Renal cortex interstitium (tissue), 15 donors: ENCODE results near the gene YY1AP1. TPM values are rescaled to one million over a fixed set of nuclear protein-coding genes. Genes with fewer than 3 reads are reported as not detected.
"Not testable (repeated sequence)": the region's sequence is repeated elsewhere in the genome, so short reads cannot be mapped to it uniquely, and the experiment has no call there.

Source experiments
- DNase-seq, 11 donors: peaks; one replicate each; pipeline ENCODE4 v3.0.0-alpha.2; 2013; ENCODE audit warnings: low read depth in 9 of 11, low spot score in 4 of 11; ENCODE audit errors: extremely low read depth in 1 of 11
- long read RNA-seq, 16 experiments: transcript quantifications; one replicate each; lab custom pipeline, GENCODE V29; 2026
- polyA plus RNA-seq, 3 donors: library from polyadenylated mRNA; unstranded; fragments of 120-200 nt; gene quantifications; one replicate each; pipeline ENCODE4 v1.2.1, GENCODE V29; 2013; ENCODE audit not compliant: insufficient read length in 3 of 3

The YY1AP1 gene
- polyA plus RNA-seq, result 10 to 100 TPM; 66.2 to 75.7 (median 68.6) TPM
- long read RNA-seq, donor 1, partial matches to known transcripts, result 0 of 7 reads
- long read RNA-seq, donor 1, other reads (novel, unspliced or antisense), result 0 of 7 reads
- long read RNA-seq, donor 2, partial matches to known transcripts, result 0 of 4 reads
- long read RNA-seq, donor 2, other reads (novel, unspliced or antisense), result 0 of 4 reads
- long read RNA-seq, donor 3, transcript YY1AP1-212 (11 exons, 2,654 nt), result minor isoform, 5 of 19 reads
- long read RNA-seq, donor 3, transcript YY1AP1-205 (11 exons, 2,663 nt), result major isoform, 6 of 19 reads
- long read RNA-seq, donor 3, partial matches to known transcripts, result 5 of 19 reads
- long read RNA-seq, donor 3, other reads (novel, unspliced or antisense), result 0 of 19 reads
- long read RNA-seq, donor 4, transcript YY1AP1-205 (11 exons, 2,663 nt), result major isoform, 5 of 79 reads
- long read RNA-seq, donor 4, partial matches to known transcripts, result 48 of 79 reads
- long read RNA-seq, donor 4, other reads (novel, unspliced or antisense), result 24 of 79 reads
- long read RNA-seq, donor 5, result 0 reads
- long read RNA-seq, donor 6, partial matches to known transcripts, result 58 of 64 reads
- long read RNA-seq, donor 6, other reads (novel, unspliced or antisense), result 0 of 64 reads
- long read RNA-seq, donor 7, partial matches to known transcripts, result 51 of 55 reads
- long read RNA-seq, donor 7, other reads (novel, unspliced or antisense), result 0 of 55 reads
- long read RNA-seq, donor 8, transcript YY1AP1-205 (11 exons, 2,663 nt), result minor isoform, 6 of 141 reads
- long read RNA-seq, donor 8, transcript YY1AP1-212 (11 exons, 2,654 nt), result major isoform, 8 of 141 reads
- long read RNA-seq, donor 8, partial matches to known transcripts, result 123 of 141 reads
- long read RNA-seq, donor 8, other reads (novel, unspliced or antisense), result 0 of 141 reads
- long read RNA-seq, donor 9, partial matches to known transcripts, result 0 of 8 reads
- long read RNA-seq, donor 9, other reads (novel, unspliced or antisense), result 0 of 8 reads
- long read RNA-seq, donor 10, partial matches to known transcripts, result 7 of 11 reads
- long read RNA-seq, donor 10, other reads (novel, unspliced or antisense), result 0 of 11 reads
- long read RNA-seq, donor 11, partial matches to known transcripts, result 5 of 16 reads
- long read RNA-seq, donor 11, other reads (novel, unspliced or antisense), result 0 of 16 reads
- long read RNA-seq, donor 12, partial matches to known transcripts, result 0 of 2 reads
- long read RNA-seq, donor 12, other reads (novel, unspliced or antisense), result 0 of 2 reads
- long read RNA-seq, donor 13, transcript YY1AP1-212 (11 exons, 2,654 nt), result major isoform, 5 of 21 reads
- long read RNA-seq, donor 13, partial matches to known transcripts, result 9 of 21 reads
- long read RNA-seq, donor 13, other reads (novel, unspliced or antisense), result 0 of 21 reads
- long read RNA-seq, donor 14, transcript YY1AP1-212 (11 exons, 2,654 nt), result major isoform, 5 of 9 reads
- long read RNA-seq, donor 14, partial matches to known transcripts, result 0 of 9 reads
- long read RNA-seq, donor 14, other reads (novel, unspliced or antisense), result 0 of 9 reads
- long read RNA-seq, donor 15, partial matches to known transcripts, result 0 of 3 reads
- long read RNA-seq, donor 15, other reads (novel, unspliced or antisense), result 0 of 3 reads
- long read RNA-seq, donor 16, transcript YY1AP1-212 (11 exons, 2,654 nt), result minor isoform, 9 of 55 reads
- long read RNA-seq, donor 16, transcript YY1AP1-205 (11 exons, 2,663 nt), result major isoform, 10 of 55 reads
- long read RNA-seq, donor 16, partial matches to known transcripts, result 29 of 55 reads
- long read RNA-seq, donor 16, other reads (novel, unspliced or antisense), result 0 of 55 reads

- peak; percentile 75 to 92 (median 87) for DNase-seq
Observed at GRCh38 chr1:155688324-155689080, at the start of gene YY1AP1. TSS of gene YY1AP1 (minus strand) at chr1:155688774. CDS start at chr1:155680436, 8,338 bp downstream.

GRCh38 chr1:155729031-155729898 is 40.7 kb upstream of the YY1AP1 start:
- DNase-seq, result peak; percentile 13 to 51 (median 38)

DNA sequence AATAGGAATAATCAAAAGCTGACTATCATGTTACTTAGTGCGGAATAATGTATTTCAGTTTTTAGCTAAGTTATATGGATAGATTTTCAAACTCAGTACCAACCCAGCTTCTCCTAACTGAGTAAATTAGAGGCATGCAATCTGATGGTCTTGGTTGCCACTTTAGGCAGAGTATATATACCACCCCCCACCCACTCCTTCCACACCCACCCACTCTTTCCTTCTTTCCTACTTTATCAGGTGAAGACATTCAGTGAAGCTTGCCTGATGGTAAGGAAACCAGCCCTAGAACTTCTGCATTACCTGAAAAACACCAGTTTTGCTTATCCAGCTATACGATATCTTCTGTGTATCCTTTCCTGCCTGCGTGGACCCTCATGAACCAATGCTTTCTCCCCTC is 36.6 kb upstream of the YY1AP1 start:
- DNase-seq, result no peak

DNA sequence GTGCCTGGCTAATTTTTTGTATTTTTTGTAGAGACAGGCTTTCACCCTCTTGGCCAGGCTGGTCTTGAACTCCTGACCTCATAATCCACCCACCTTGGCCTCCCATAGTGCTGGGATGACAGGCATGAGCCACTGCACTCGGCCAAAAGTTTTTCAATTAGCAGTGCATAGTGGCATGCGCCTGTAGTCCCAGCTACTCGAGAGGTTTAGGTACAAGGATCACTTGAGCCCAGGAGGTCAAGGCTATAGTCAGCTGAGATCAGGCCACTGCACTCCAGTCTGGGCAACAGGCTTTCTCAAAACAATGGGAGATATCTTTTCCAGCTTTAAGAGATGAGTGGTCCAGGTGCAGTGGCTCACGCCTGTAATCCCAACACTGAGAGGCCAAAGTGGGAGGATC is 31.1 kb upstream of the YY1AP1 start:
- no peak for DNase-seq

GRCh38 chr1:155718524-155719115 is 30.0 kb upstream of the YY1AP1 start:
- not testable (repeated sequence) for DNase-seq

DNA sequence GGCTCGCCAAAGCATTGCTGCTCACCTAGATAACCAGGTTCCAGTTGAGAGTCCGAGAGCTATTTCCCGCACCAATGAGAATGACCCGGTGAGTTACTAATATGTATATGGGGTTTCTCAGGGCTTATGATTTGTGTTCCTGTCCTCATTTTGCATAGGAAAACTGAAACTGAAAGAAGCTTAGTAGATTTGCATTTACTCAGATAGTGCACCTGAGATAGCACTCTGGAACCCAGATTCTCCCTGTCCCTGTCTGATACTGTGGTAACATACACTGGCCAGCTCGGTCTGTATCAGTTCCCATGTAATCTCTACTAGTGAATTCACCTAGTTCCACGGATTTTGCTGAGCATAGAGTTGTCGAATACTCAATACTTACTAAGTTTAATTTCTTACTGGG is 28.5 kb upstream of the YY1AP1 start:
- DNase-seq, result no peak

- DNase-seq, result no peak
Observed at GRCh38 chr1:155715777-155716176, 27.2 kb upstream of the YY1AP1 start.

DNA sequence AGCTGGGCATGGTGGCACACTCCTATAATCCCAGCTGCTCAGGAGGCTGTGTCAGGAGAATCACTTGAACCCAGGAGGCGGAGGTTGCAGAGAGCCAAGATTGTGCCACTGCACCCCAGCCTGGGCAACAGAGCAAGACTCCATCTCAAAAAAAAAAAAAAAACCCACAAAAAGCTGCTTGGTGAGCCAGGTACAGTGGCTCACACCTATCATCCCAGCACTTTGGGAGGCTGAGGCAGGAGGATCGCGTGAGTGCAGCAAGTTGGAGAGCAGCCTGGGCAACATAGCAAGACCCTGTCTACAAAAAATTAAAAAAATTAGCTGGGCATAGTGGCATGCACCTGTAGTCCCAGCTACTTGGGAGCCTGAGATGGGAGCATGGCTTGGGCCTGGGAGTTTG is 26.5 kb upstream of the YY1AP1 start:
- DNase-seq, result not testable (repeated sequence)

DNA sequence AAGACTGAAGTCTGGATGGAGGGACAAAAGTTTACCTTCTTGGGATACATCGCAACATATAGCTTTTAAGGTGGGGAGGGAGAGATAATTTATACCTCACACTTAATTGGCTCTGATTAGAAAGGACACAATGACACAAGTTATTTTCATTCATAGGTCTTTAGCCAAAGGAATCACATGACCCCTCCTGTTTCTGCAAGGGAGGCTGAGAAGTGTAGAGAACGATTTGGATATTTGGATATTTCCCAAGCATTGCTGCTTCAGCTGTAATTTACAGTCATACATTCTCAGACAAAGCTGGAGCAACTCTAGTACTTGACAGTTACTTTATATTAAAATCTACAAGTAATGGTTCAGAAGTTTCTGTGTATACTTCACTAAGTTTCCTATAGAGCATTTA is 24.5 kb upstream of the YY1AP1 start:
- no peak for DNase-seq

- not testable (repeated sequence) for DNase-seq
Observed at GRCh38 chr1:155712636-155713035, 24.1 kb upstream of the YY1AP1 start.

GRCh38 chr1:155711457-155711856 is 22.9 kb upstream of the YY1AP1 start:
- DNase-seq, result not testable (repeated sequence)

DNA sequence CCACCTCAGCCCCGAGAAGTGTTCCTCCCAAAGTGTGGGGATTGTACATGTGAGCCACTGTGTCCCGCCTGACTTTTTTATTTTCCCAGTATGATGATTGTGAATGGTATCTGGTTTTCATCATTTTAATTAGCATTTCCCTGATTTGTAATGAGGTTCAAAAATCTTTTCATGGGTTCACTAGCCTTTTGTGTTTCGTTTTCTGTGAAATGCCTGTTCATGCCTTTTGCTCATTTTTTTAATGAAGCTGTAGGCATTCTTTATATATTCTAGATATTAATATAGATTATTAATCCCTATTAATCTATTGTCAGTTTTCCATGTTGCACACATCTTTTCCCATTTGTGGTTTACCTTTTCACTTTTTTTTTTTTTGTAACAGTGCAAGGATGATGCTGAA is 20.8 kb upstream of the YY1AP1 start:
- DNase-seq, result no peak

- DNase-seq, result no peak
Observed at GRCh38 chr1:155706139-155706538, 17.6 kb upstream of the YY1AP1 start.

DNA sequence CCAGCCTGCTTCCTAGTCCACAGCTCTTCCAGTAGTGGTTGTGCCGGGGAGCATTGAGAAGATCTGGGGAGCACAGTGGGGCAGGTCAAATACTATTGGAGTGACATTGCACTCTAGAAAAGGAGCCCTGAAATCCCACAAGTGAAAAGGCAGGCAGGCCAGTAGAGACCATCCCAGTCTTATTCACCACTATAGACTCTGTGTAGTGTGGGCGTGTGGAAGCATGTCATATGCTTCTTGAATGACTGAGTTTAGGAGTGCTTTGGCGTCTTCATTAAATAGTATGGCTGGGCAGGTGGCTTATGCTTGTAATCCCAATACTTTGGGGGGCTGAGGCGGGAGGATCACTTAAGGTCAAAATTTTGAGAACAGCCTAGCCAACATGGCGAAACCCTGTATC is 15.8 kb upstream of the YY1AP1 start:
- DNase-seq, result not testable (repeated sequence)

DNA sequence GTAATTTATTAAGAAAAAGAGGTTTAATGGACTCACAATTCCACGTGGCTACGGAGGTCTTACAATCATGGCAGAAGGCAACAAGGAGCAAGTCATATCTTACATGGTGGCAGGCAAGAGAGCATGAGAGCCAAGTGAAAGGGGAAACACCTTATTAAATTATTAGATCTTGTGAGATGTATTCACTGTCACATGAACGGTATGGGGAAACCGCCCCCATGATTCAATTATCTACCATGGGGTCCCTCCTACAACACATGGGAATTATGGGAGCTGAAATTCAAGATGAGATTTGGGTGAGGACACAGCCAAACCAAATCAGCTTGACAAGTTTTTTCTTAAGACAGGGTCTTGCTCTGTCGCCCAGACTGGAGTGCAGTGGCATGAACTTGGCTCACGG is 14.6 kb upstream of the YY1AP1 start:
- DNase-seq, result no peak

DNA sequence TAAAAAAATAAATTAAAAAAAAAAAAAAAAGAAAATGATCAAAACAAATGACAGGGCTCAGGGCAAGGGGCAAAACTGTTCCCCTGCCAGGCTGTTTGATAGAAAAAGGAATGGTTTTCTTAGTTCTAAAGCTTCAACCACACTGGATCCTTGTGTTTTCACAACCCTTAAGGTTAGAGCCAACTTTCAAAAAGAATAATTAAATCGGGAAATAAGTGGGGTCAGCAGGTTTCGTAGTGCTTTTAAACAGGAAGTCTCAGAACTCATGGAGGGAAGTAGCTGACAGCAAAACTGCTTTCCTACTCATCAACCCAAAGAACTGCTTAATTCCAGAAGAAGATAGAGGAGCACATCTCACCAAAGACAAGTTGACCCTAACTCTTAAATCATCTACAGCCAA is 13.1 kb upstream of the YY1AP1 start:
- not testable (repeated sequence) for DNase-seq
